ENCODE results near the gene FAM20C. TPM values are rescaled to one million over a fixed set of nuclear protein-coding genes. Genes with fewer than 3 reads are reported as not detected.

Gene FAM20C
- total RNA-seq, 4 donors from 2014 or later, result 43.0 to 112 (median 44.0) TPM

- H3K4me3 ChIP-seq, result no peak overlapping the region
These were observed 85.7 kb downstream of the FAM20C start for GRCh38 chr7:278081-278480.

DNA sequence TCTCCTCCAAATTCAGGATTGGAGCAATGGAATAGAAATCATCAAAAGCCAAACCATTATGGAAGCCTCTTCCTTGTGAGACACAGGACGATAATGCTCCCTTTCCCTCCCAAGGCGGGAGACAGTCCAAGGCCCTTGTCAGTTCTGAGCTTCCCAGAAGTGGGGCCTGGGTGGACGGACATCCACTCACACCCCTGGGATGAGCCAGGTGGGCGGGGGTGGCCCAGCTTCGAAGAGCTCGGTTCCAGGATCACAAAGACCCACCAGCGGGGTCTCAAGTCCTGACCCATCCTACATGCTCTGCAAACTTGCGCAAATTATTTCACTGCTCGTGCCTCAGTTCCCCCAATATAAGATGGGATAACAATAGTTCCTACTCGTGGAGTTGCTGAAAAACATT is 87.5 kb downstream of the FAM20C start:
- Histone ChIP-seq H3K27me3 (peaks cover 0 to 29% of the 10 kb centered on the region in 2 donors), H3K4me1 (no peaks in the 10 kb centered on the region), H3K36me3 (no peaks in the 10 kb centered on the region), H3K27ac (no peak overlapping the region), H3K4me3 (no peak overlapping the region), H3K9me3 (peaks cover 0 to 21% (median 0%) of the 10 kb centered on the region in 4 donors)
- WGBS, 2 donors, result 75 to 89% methylated on average over 8 to 10 of the region's 10 CpGs
- TF ChIP-seq POLR2A (IDR thresholded peaks at IDR 0.05) (no peak), EP300 (IDR thresholded peaks at IDR 0.05) (no peak)
- TF ChIP-seq, protein P1, sequence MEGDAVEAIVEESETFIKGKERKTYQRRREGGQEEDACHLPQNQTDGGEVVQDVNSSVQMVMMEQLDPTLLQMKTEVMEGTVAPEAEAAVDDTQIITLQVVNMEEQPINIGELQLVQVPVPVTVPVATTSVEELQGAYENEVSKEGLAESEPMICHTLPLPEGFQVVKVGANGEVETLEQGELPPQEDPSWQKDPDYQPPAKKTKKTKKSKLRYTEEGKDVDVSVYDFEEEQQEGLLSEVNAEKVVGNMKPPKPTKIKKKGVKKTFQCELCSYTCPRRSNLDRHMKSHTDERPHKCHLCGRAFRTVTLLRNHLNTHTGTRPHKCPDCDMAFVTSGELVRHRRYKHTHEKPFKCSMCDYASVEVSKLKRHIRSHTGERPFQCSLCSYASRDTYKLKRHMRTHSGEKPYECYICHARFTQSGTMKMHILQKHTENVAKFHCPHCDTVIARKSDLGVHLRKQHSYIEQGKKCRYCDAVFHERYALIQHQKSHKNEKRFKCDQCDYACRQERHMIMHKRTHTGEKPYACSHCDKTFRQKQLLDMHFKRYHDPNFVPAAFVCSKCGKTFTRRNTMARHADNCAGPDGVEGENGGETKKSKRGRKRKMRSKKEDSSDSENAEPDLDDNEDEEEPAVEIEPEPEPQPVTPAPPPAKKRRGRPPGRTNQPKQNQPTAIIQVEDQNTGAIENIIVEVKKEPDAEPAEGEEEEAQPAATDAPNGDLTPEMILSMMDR (IDR thresholded peaks at IDR 0.05), result no peak
- no peak for DNase-seq (ENCODE audit: low spot score in 2 of 2)

More at GRCh38 chr7:278081-278480, 85.7 kb downstream of the FAM20C start:
- H3K27me3 ChIP-seq, result peaks cover 0 to 13% of the 10 kb centered on the region in 2 donors
- no peaks in the 10 kb centered on the region for H3K36me3 ChIP-seq
- TF ChIP-seq POLR2A (IDR thresholded peaks at IDR 0.05), result no peak
- TF ChIP-seq, protein P1 (IDR thresholded peaks at IDR 0.05), result no peak
- TF ChIP-seq EP300 (IDR thresholded peaks at IDR 0.05), result no peak
- no peak overlapping the region for H3K27ac ChIP-seq
- DNase-seq (ENCODE audit: low spot score in 2 of 2), result no peak
- WGBS, 2 donors, result 70 to 74% methylated on average over 5 of the region's 5 CpGs
- H3K9me3 ChIP-seq, result peaks cover 0 to 33% (median 0%) of the 10 kb centered on the region in 4 donors
- no peaks in the 10 kb centered on the region for H3K4me1 ChIP-seq

DNA sequence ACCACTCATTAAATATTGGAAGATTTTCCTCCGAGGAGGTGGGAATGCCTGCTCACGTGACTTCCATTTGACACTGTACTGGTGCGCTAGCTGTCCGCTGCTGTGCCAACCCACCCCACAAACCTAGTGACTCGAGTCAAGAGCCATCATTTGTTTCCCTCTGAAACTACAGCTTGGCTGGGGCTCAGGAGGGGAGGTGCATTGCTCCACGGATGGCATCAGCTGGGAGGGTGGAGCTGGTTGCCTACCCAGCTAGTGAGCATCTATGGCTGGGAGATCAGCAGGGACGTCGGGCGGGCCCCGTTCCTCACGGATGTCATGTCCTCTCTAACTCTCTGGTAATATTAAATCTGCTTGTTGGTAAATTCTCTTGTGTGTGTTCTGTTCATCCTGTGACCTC is 88.1 kb downstream of the FAM20C start:
- Histone ChIP-seq H3K36me3 (no peaks in the 10 kb centered on the region), H3K27ac (no peak overlapping the region), H3K27me3 (peaks cover 0 to 36% of the 10 kb centered on the region in 2 donors), H3K9me3 (peaks cover 0 to 21% (median 0%) of the 10 kb centered on the region in 4 donors), H3K4me1 (no peaks in the 10 kb centered on the region), H3K4me3 (no peak overlapping the region)
- DNase-seq (ENCODE audit: low spot score in 2 of 2), result no peak
- 72 to 79% methylated on average over 11 of the region's 11 CpGs for WGBS, 2 donors
- TF ChIP-seq POLR2A (IDR thresholded peaks at IDR 0.05) (no peak), EP300 (IDR thresholded peaks at IDR 0.05) (no peak)
- TF ChIP-seq, protein P1 (IDR thresholded peaks at IDR 0.05), result no peak

- H3K36me3 ChIP-seq, result no peaks in the 10 kb centered on the region
- TF ChIP-seq EP300 (IDR thresholded peaks at IDR 0.05) (no peak), POLR2A (IDR thresholded peaks at IDR 0.05) (no peak)
- TF ChIP-seq, protein P1 (IDR thresholded peaks at IDR 0.05), result no peak
- H3K4me1 ChIP-seq, result no peaks in the 10 kb centered on the region
- 91 to 94% methylated on average over 8 of the region's 8 CpGs for WGBS, 2 donors
- H3K27me3 ChIP-seq, result peaks cover 0 to 47% of the 10 kb centered on the region in 2 donors
- no peak overlapping the region for H3K27ac ChIP-seq
- H3K4me3 ChIP-seq, result no peak overlapping the region
- peaks cover 0 to 10% (median 0%) of the 10 kb centered on the region in 4 donors for H3K9me3 ChIP-seq
- no peak for DNase-seq (ENCODE audit: low spot score in 2 of 2)
These were observed 89.3 kb downstream of the FAM20C start for GRCh38 chr7:281637-282036.

GRCh38 chr7:282621-283020 is 90.2 kb downstream of the FAM20C start:
- H3K27ac ChIP-seq, result no peak overlapping the region
- TF ChIP-seq POLR2A (IDR thresholded peaks at IDR 0.05) (no peak), EP300 (IDR thresholded peaks at IDR 0.05) (no peak)
- TF ChIP-seq, protein P1 (IDR thresholded peaks at IDR 0.05), result no peak
- DNase-seq (ENCODE audit: low spot score in 2 of 2), result no peak
- 94 to 95% methylated on average over 25 of the region's 25 CpGs for WGBS, 2 donors
- H3K36me3 ChIP-seq, result no peaks in the 10 kb centered on the region
- no peaks in the 10 kb centered on the region for H3K4me1 ChIP-seq
- H3K4me3 ChIP-seq, result no peak overlapping the region
- H3K27me3 ChIP-seq, result peaks cover 0 to 53% of the 10 kb centered on the region in 2 donors
- peaks cover 0 to under 1% (median 0%) of the 10 kb centered on the region in 4 donors for H3K9me3 ChIP-seq
